Ovary (tissue), 9 donors: ENCODE data around the gene HS1BP3. TPM values are rescaled to one million over a fixed set of nuclear protein-coding genes. Genes with fewer than 3 reads are reported as not detected.

Source experiments
- DNase-seq, 5 donors: peaks; one replicate each; pipeline ENCODE4 v3.0.0-alpha.2; 2019 to 2020
- H3K27ac ChIP-seq, 2 donors: fragments of 200-600 bp; one replicate each; pipeline versions ENCODE4 v1.5.1 to v1.8.0; 2019 to 2022
- H3K27me3 ChIP-seq: fragments of 200-600 bp; one replicate; pipeline ENCODE4 v1.8.0; 2022
- H3K36me3 ChIP-seq: fragments of 200-600 bp; sonication (generic); one replicate; pipeline ENCODE4 v1.5.1; 2019
- H3K4me1 ChIP-seq: one replicate; pipeline ENCODE4 v1.8.1; 2013; ENCODE audit warnings: mild to moderate bottlenecking, moderate library complexity; ENCODE audit not compliant: insufficient read depth
- H3K4me3 ChIP-seq: fragments of 200-600 bp; sonication (generic); one replicate; pipeline ENCODE4 v1.5.1; 2017
- H3K9me3 ChIP-seq, 2 donors: fragments of 200-600 bp in 1 of 2; sonication (generic) in 1 of 2; one replicate each; pipeline versions ENCODE4 v1.5.1 to v1.8.1; 2013 to 2019; ENCODE audit warnings: mild to moderate bottlenecking in 1 of 2, moderate library complexity in 1 of 2
- CTCF ChIP-seq, 3 donors: fragments of 450-650 bp in 2 of 3; fragments of 200-600 bp in 1 of 3; IDR thresholded peaks; one replicate each; pipeline versions ENCODE4 v1.5.1 to v1.8.0; 2016 to 2022; ENCODE audit warnings: antibody characterized with exemption in 3 of 3, mild to moderate bottlenecking in 1 of 3
- EP300 ChIP-seq: sonication (generic); formaldehyde crosslinking; IDR thresholded peaks from one replicate; pipeline ENCODE4 v1.6.1; 2017; ENCODE audit warnings: antibody characterized with exemption
- POLR2A ChIP-seq: fragments of 450-650 bp; IDR thresholded peaks from one replicate; pipeline ENCODE4 v1.6.1; 2017; ENCODE audit warnings: antibody characterized with exemption, mild to moderate bottlenecking, moderate library complexity
- WGBS, 3 donors: extraction: QIAGEN DNeasy Blood & Tissue Kit in 1 of 3; methylation state at CpG; one replicate each; pipeline versions ENCODE4 v1.1.5 to v1.1.7; 2013 to 2017; 5-methylcytosine and 5-hydroxymethylcytosine counted together
- intact Hi-C, 4 donors: fragments of 100-400 bp; cut with DNase I; formaldehyde crosslinking; loops; one replicate each; pipeline versions ENCODE4 v1.11.0 to v1.15.1; 2022 to 2023
- polyA plus RNA-seq, 2 donors: library from polyadenylated mRNA; stranded (reverse); fragments of 200-250 nt in 1 of 2; fragments of 350-450 nt in 1 of 2; fragmentation: Illumina TruSeq in 1 of 2; extraction: RNeasy Lipid Tissue Mini Kit (QIAGEN cat#74804) in 1 of 2; gene quantifications; one replicate each; pipeline ENCODE4 v1.2.3, GENCODE V29; 2013 to 2014
- total RNA-seq, 7 donors: library from RNA; depleted of rRNA in 2 of 7; stranded (reverse); fragments of >200 nt in 2 of 7; fragmentation: NEBNext Ultra II Directional in 3 of 7; extraction: Animal tissue kit (Norgen Biotek cat#: 25700) in 3 of 7; gene quantifications; one replicate each; pipeline versions ENCODE4 v1.1.0 to v1.2.4, GENCODE V29; 2016 to 2023
- donor health status: DM: no; HTN: no; CAD: no; lungs with moderate emphysema.
- donor health status: DM: no; HTN: no; CAD: no.
- donor health status: Bipolar disorder and iron deficiency.
- donor health status: DM: yes; HTN: yes; CAD: no.
- donor health status: DM: no; HTN: no; CAD: no.
- donor health status: DM: yes; HTN: yes; CAD: no.

HS1BP3 gene
- total and polyA plus RNA-seq, 9 donors = 12.0 to 24.4 (median 22.2) TPM

- peak overlapping the region; percentile 37 to 41 for H3K27ac ChIP-seq
- H3K9me3 ChIP-seq = no peaks in the 10 kb centered on the region
- H3K36me3 ChIP-seq = no peaks in the 10 kb centered on the region
- DNase-seq = peak; percentile 83 to 91 (median 87)
- 30 to 36% (median 34%) methylated on average over 16 to 18 of the region's 18 CpGs for WGBS, 3 donors
- intact Hi-C loops = loop anchor here in 1 of 4 donors (10.0 kb wide), 1 partner anchor 139 kb away; no protein-coding TSS in a partner anchor
- H3K4me3 ChIP-seq = no peak overlapping the region
- TF ChIP-seq POLR2A = no peak
- TF ChIP-seq CTCF (IDR thresholded peaks at IDR 0.05) = no peak
- no peak for TF ChIP-seq EP300
- peaks cover 41% of the 10 kb centered on the region for H3K4me1 ChIP-seq
- H3K27me3 ChIP-seq = no peaks in the 10 kb centered on the region
Measured at GRCh38 chr2:20593072-20594034, 57.5 kb downstream of the HS1BP3 start.

- DNase-seq = peak in 4 of 5 donors; percentile 21 to 40 (median 29)
- TF ChIP-seq CTCF (IDR thresholded peaks at IDR 0.05) = no peak
- TF ChIP-seq POLR2A = no peak
Measured at GRCh38 chr2:20592106-20593071, 58.5 kb downstream of the HS1BP3 start.

GRCh38 chr2:20590704-20591515 is 60.0 kb downstream of the HS1BP3 start:
- Histone ChIP-seq H3K4me3 (no peak overlapping the region), H3K36me3 (no peaks in the 10 kb centered on the region), H3K27me3 (no peaks in the 10 kb centered on the region), H3K27ac (no peak overlapping the region), H3K4me1 (peaks cover 29% of the 10 kb centered on the region), H3K9me3 (no peaks in the 10 kb centered on the region)
- no peak for TF ChIP-seq POLR2A
- DNase-seq = peak in 4 of 5 donors; percentile 42 to 65 (median 54)
- WGBS, 3 donors = 45 to 60% (median 51%) methylated on average over 11 of the region's 11 CpGs
- intact Hi-C loops = loop anchor here in 1 of 4 donors (10.0 kb wide), 1 partner anchor 136 kb away; no protein-coding TSS in a partner anchor

More at GRCh38 chr2:20592106-20593071, 58.5 kb downstream of the HS1BP3 start:
- Histone ChIP-seq H3K27ac (no peak overlapping the region), H3K9me3 (no peaks in the 10 kb centered on the region), H3K4me1 (peaks cover 34% of the 10 kb centered on the region), H3K36me3 (no peaks in the 10 kb centered on the region), H3K27me3 (no peaks in the 10 kb centered on the region), H3K4me3 (no peak overlapping the region)
- WGBS, 3 donors = 90 to 93% (median 91%) methylated on average over 22 of the region's 22 CpGs
- intact Hi-C loops = loop anchor here in 1 of 4 donors (10.0 kb wide), 1 partner anchor 138 kb away; no protein-coding TSS in a partner anchor

GRCh38 chr2:20589975-20590703 is 60.8 kb downstream of the HS1BP3 start:
- Histone ChIP-seq H3K27ac (no peak overlapping the region), H3K36me3 (no peaks in the 10 kb centered on the region), H3K27me3 (no peaks in the 10 kb centered on the region), H3K9me3 (no peaks in the 10 kb centered on the region), H3K4me1 (peaks cover 35% of the 10 kb centered on the region), H3K4me3 (no peak overlapping the region)
- TF ChIP-seq EP300 (no peak), POLR2A (no peak), CTCF (IDR thresholded peaks at IDR 0.05) (no peak)
- intact Hi-C loops = loop anchor here in 1 of 4 donors (10.0 kb wide), 1 partner anchor 135 kb away; no protein-coding TSS in a partner anchor
- 78 to 84% (median 80%) methylated on average over 14 of the region's 14 CpGs for WGBS, 3 donors
- peak in 3 of 5 donors; percentile 16 to 33 (median 20) for DNase-seq
